ENCODE measurements around the gene GTF3C2.

- no peak for TF ChIP-seq CTCF (IDR thresholded peaks at IDR 0.05 in 8 of 11, conservative IDR thresholded peaks at IDR 0.05 in 3 of 11)
- TF ChIP-seq POLR2A (IDR thresholded peaks at IDR 0.05): no peak
- TF ChIP-seq POLR2AphosphoS5 (IDR thresholded peaks at IDR 0.05): no peak
Measured at GRCh38 chr2:27297195-27297594, 59.4 kb downstream of the GTF3C2 start.

Data from spleen (tissue), 7 donors.